GM12801 (cell line): ENCODE data around the gene GREB1.

Experiments
- TF ChIP-seq, protein P1 (sequence below): IDR thresholded peaks from one replicate; pipeline ENCODE4 v1.5.1; 2011; ENCODE audit warnings: control low read depth; ENCODE audit not compliant: insufficient read length; ENCODE audit errors: extremely low read depth

GREB1 gene

DNA sequence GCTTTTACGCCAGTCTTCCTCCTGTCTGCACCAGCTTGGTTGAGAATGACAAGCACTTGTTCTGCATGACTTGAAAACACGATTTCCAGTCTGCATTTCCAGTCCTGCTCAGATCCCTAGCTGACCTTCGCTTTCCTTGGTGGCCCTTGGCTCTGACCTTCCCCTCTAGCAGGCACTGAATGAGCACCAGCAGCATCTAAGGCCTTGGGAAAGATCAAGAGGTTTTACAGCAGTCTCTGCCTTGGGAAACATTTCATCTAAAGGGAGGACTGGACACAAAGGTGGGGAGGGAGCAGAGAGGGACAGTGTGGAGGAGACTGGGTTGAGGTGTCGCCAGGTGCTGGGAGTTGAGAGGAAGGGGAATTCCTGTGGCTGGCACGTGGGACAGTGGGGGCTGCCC, 105.7 kb downstream of the GREB1 start:
- TF ChIP-seq, protein P1, sequence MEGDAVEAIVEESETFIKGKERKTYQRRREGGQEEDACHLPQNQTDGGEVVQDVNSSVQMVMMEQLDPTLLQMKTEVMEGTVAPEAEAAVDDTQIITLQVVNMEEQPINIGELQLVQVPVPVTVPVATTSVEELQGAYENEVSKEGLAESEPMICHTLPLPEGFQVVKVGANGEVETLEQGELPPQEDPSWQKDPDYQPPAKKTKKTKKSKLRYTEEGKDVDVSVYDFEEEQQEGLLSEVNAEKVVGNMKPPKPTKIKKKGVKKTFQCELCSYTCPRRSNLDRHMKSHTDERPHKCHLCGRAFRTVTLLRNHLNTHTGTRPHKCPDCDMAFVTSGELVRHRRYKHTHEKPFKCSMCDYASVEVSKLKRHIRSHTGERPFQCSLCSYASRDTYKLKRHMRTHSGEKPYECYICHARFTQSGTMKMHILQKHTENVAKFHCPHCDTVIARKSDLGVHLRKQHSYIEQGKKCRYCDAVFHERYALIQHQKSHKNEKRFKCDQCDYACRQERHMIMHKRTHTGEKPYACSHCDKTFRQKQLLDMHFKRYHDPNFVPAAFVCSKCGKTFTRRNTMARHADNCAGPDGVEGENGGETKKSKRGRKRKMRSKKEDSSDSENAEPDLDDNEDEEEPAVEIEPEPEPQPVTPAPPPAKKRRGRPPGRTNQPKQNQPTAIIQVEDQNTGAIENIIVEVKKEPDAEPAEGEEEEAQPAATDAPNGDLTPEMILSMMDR = no peak

GRCh38 chr2:11640132-11640531, 106.3 kb downstream of the GREB1 start:
- TF ChIP-seq, protein P1 = no peak

DNA sequence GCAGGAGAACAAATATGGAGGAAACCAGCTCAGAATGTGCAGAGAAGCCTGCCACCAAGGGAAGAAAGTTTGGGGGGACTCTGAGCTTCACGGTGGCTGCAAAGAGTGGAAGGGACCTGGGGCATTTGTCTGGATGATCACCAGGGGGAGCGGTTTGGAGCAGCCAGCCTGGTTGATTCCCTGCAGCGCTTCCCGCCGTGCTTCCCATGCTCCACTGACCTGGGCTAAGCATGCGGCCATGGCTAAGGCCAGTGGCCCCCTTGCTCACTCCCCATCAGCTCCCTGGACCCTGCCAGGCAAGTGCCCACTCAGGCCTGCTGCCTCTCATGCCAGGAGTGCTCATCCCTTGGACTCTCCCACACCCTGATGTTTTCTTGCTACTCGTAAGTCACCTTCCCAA, 109.1 kb downstream of the GREB1 start:
- TF ChIP-seq, protein P1 = no peak

- TF ChIP-seq, protein P1 = no peak
Observed at GRCh38 chr2:11644293-11644692, 110.4 kb downstream of the GREB1 start.

DNA sequence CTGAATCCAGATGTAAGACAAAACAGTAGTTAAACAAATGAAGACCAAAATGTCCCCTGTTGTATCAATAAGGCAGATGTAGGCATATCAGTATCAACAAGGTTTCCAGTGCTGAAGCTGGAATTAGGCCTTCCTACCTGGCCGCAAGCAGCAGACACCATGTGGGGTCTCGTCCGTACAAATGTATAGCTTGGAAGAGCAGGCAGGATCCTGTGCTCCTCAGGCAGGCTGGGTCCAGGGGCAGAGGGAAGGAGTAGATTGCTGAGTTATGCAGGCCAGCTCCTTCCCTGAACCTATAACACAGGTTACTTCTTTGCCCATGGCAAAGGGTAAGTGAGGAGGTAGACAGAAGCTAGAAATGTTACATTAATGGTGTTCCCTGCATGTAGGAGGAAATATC, 112.7 kb downstream of the GREB1 start:
- TF ChIP-seq, protein P1 = no peak

GRCh38 chr2:11647834-11648600, 114.2 kb downstream of the GREB1 start:
- TF ChIP-seq, protein P1 = no peak

DNA sequence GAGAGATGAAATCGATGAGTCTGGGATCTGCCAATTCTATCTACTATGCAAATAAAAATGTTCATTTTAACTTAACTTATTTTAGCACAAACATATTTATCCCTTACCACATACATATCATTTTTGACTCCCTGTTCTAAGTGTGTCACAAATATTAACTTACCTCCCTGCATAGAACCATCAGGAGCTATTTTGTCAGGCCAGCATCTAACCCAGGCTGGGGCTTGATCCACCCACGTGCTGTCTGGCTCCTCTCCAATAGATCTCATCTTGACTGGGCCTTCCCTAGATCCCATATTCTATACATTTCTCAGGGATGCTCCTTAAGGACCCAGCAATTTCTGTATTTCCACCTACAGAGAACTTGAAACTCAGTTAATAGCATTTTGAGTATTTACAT, 115.2 kb downstream of the GREB1 start:
- TF ChIP-seq, protein P1 = no peak
